HepG2 (cell line): ENCODE results near the gene MAPRE3. TPM values are rescaled to one million over a fixed set of nuclear protein-coding genes. Genes with fewer than 3 reads are reported as not detected.

Source experiments
- AKAP8 ChIP-seq: sonication (generic); formaldehyde crosslinking; IDR thresholded peaks from 2 replicates; pipeline ENCODE4 v1.5.1; 2020; ENCODE audit warnings: mild to moderate bottlenecking, missing genetic modification reagents
- ARID2 ChIP-seq: sonication (generic); formaldehyde crosslinking; IDR thresholded peaks from 2 replicates; pipeline ENCODE4 v1.8.1; 2022; ENCODE audit warnings: mild to moderate bottlenecking, missing genetic modification reagents, borderline replicate concordance
- ASH2L ChIP-seq: fragments of 300-600, 200-600 bp; sonication (generic); IDR thresholded peaks from 2 replicates; pipeline ENCODE4 v1.7.0; 2017; ENCODE audit warnings: low read depth, mild to moderate bottlenecking, moderate library complexity, mixed read lengths, low read length; ENCODE audit not compliant: insufficient read length
- FIP1L1 ChIP-seq: fragments of 200-400 bp; formaldehyde crosslinking; IDR thresholded peaks from 2 replicates; pipeline ENCODE4 v1.6.1; 2018; ENCODE audit warnings: low read depth, mild to moderate bottlenecking, low read length, moderate library complexity, borderline replicate concordance; ENCODE audit not compliant: insufficient read depth
- FOXK1 ChIP-seq: sonication (generic); formaldehyde crosslinking; IDR thresholded peaks from 2 replicates; pipeline ENCODE4 v1.4.0; 2020; ENCODE audit warnings: low read depth, missing genetic modification reagents, borderline replicate concordance
- HNRNPLL ChIP-seq: fragments of 200-400 bp; formaldehyde crosslinking; IDR thresholded peaks from 2 replicates; pipeline ENCODE4 v1.6.1; 2017; ENCODE audit warnings: mild to moderate bottlenecking, low read depth, low read length; ENCODE audit not compliant: poor library complexity, severe bottlenecking
- MED8 ChIP-seq: sonication (generic); formaldehyde crosslinking; IDR thresholded peaks from 2 replicates; pipeline ENCODE4 v1.8.1; 2023; ENCODE audit warnings: mild to moderate bottlenecking, missing genetic modification reagents; ENCODE audit not compliant: insufficient replicate concordance
- PLRG1 ChIP-seq: fragments of 450-650 bp; conservative IDR thresholded peaks from 2 replicates; pipeline ENCODE4 v1.6.1; 2016
- SOX13 ChIP-seq, 3 experiments: fragments of 450-650 bp in 1 of 3; sonication (generic) in 1 of 3; formaldehyde crosslinking in 1 of 3; IDR thresholded peaks in 2 of 3; conservative IDR thresholded peaks in 1 of 3; 2 replicates each; pipeline versions ENCODE4 v1.5.0 to v1.6.1; 2016 to 2020; ENCODE audit warnings: antibody characterized with exemption in 1 of 3, mild to moderate bottlenecking in 1 of 3, missing compliant biosample characterization in 1 of 3, missing genetic modification reagents in 1 of 3, moderate library complexity in 1 of 3
- SYNCRIP ChIP-seq: fragments of 200-400 bp; formaldehyde crosslinking; IDR thresholded peaks from 2 replicates; pipeline ENCODE4 v1.6.1; 2018; ENCODE audit warnings: mild to moderate bottlenecking, low read depth, low read length; ENCODE audit not compliant: insufficient read depth
- ZBTB21 ChIP-seq: sonication (generic); formaldehyde crosslinking; IDR thresholded peaks from 2 replicates; pipeline ENCODE4 v1.4.0; 2020; ENCODE audit warnings: missing genetic modification reagents
- ZMYM2 ChIP-seq: sonication (generic); formaldehyde crosslinking; IDR thresholded peaks from 2 replicates; pipeline ENCODE4 v1.8.0; 2022; ENCODE audit warnings: mild to moderate bottlenecking, missing genetic modification reagents
- ZNF263 ChIP-seq: sonication (generic); formaldehyde crosslinking; IDR thresholded peaks from 2 replicates; pipeline ENCODE4 v1.4.0; 2020; ENCODE audit warnings: missing genetic modification reagents
- ZNF772 ChIP-seq: sonication (generic); formaldehyde crosslinking; IDR thresholded peaks from 2 replicates; pipeline ENCODE4 v1.5.0; 2020; ENCODE audit warnings: mild to moderate bottlenecking, missing genetic modification reagents
- polyA plus RNA-seq, 8 experiments: library from polyadenylated mRNA; depleted of rRNA in 3 of 8; stranded (reverse) in 7 of 8; unstranded in 1 of 8; fragments of >200 nt; fragmentation: Illumina TruSeq in 4 of 8; extraction: Trizol in 4 of 8; gene quantifications; 2 replicates each; pipeline versions ENCODE4 v1.2.1 to v1.2.3, GENCODE V29; 2011 to 2016; ENCODE audit warnings: low read depth in 4 of 8, missing spikeins in 1 of 8, mixed read lengths in 1 of 8; ENCODE audit not compliant: insufficient read depth in 1 of 8
- total RNA-seq, 5 experiments: library from RNA; depleted of rRNA; stranded (reverse); fragments of >200 nt; fragmentation: Illumina TruSeq; extraction: Trizol; gene quantifications; 2 replicates each; pipeline ENCODE4 v1.2.3, GENCODE V29; 2016; ENCODE audit warnings: low read depth in 1 of 5
- TF ChIP-seq, protein P1 (sequence below): sonication (generic); formaldehyde crosslinking; IDR thresholded peaks from 2 replicates; pipeline ENCODE4 v1.4.0; 2020; ENCODE audit warnings: mild to moderate bottlenecking, missing genetic modification reagents
- TF ChIP-seq, protein P2 (sequence below): sonication (generic); formaldehyde crosslinking; IDR thresholded peaks from 2 replicates; pipeline ENCODE4 v1.5.1; 2020; ENCODE audit warnings: mild to moderate bottlenecking, missing genetic modification reagents, borderline replicate concordance
- TF ChIP-seq, protein P3 (sequence below): sonication (generic); formaldehyde crosslinking; IDR thresholded peaks from 2 replicates; pipeline ENCODE4 v1.4.0; 2020; ENCODE audit warnings: missing genetic modification reagents
- TF ChIP-seq, protein P4 (sequence below), 2 experiments: sonication (generic) in 1 of 2; formaldehyde crosslinking in 1 of 2; IDR thresholded peaks; 2 replicates each; pipeline versions ENCODE4 v1.4.0 to v1.6.1; 2016 to 2020; ENCODE audit warnings: borderline replicate concordance in 1 of 2, low read depth in 1 of 2, mild to moderate bottlenecking in 1 of 2, missing genetic modification reagents in 1 of 2

The MAPRE3 gene
- total and polyA plus RNA-seq, 2 of the 13 experiments (the other 11 are each of a cell fraction or from before 2014, with no cell fraction given): 0.31 to 0.91 TPM

DNA sequence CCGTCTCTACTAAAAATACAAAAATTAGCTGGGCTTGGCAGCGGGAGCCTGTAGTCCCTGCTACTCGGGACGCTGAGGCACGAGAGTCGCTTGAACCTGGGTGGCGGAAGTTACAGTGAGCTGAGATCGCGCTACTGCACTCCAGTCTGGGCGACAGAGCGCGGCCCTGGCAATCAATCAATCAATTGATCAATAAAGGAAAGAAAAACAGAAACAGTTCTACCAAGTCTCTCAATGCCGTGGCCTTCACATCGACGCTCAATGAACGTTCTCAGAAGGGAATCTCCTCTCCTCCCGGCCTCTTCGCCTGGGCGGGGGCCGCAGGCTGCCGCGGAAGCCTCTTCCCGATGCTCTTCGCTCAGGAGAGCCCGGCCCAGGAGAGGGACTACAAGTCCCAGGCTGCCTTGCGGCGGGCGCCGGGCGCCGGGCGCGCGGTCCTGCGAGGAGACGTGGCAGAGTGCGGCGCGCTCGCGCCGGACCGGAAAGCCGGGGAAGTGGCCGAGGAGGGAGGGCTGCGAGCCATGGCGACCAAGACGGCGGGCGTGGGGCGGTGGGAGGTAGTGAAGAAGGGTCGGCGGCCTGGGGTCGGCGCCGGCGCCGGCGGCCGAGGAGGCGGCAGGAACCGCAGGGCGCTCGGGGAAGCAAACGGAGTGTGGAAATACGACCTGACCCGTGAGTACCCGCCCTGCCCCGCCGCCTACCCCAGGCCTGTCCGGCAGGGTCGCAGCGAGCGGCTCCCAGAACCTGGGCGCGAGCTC is 62.2 kb downstream of the MAPRE3 start, which contains the start of gene TMEM214 (continued):
- TF ChIP-seq FOXK1 (CRISPR knock-in tag): no peak; the same call in 1 of the 2 replicates
- TF ChIP-seq, protein P1, sequence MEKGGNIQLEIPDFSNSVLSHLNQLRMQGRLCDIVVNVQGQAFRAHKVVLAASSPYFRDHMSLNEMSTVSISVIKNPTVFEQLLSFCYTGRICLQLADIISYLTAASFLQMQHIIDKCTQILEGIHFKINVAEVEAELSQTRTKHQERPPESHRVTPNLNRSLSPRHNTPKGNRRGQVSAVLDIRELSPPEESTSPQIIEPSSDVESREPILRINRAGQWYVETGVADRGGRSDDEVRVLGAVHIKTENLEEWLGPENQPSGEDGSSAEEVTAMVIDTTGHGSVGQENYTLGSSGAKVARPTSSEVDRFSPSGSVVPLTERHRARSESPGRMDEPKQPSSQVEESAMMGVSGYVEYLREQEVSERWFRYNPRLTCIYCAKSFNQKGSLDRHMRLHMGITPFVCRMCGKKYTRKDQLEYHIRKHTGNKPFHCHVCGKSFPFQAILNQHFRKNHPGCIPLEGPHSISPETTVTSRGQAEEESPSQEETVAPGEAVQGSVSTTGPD (CRISPR knock-in tag): no peak
- TF ChIP-seq SYNCRIP: no peak
- TF ChIP-seq, protein P2, sequence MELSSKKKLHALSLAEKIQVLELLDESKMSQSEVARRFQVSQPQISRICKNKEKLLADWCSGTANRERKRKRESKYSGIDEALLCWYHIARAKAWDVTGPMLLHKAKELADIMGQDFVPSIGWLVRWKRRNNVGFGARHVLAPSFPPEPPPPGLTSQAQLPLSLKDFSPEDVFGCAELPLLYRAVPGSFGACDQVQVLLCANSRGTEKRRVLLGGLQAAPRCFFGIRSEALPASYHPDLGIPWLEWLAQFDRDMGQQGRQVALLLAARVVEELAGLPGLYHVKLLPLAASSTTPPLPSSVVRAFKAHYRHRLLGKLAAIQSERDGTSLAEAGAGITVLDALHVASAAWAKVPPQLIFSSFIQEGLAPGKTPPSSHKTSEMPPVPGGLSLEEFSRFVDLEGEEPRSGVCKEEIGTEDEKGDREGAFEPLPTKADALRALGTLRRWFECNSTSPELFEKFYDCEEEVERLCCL (CRISPR knock-in tag): no peak
- TF ChIP-seq, protein P3, sequence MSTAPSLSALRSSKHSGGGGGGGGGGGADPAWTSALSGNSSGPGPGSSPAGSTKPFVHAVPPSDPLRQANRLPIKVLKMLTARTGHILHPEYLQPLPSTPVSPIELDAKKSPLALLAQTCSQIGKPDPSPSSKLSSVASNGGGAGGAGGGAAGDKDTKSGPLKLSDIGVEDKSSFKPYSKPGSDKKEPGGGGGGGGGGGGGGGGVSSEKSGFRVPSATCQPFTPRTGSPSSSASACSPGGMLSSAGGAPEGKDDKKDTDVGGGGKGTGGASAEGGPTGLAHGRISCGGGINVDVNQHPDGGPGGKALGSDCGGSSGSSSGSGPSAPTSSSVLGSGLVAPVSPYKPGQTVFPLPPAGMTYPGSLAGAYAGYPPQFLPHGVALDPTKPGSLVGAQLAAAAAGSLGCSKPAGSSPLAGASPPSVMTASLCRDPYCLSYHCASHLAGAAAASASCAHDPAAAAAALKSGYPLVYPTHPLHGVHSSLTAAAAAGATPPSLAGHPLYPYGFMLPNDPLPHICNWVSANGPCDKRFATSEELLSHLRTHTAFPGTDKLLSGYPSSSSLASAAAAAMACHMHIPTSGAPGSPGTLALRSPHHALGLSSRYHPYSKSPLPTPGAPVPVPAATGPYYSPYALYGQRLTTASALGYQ: peak; percentile 56; the same call in 1 of the 2 replicates
- 0 out of 2 replicates have a peak, but pooled peaks have one; percentile 16 for TF ChIP-seq ZNF263 (CRISPR knock-in tag)
- TF ChIP-seq ASH2L: peak; percentile 64
- TF ChIP-seq, protein P4, sequence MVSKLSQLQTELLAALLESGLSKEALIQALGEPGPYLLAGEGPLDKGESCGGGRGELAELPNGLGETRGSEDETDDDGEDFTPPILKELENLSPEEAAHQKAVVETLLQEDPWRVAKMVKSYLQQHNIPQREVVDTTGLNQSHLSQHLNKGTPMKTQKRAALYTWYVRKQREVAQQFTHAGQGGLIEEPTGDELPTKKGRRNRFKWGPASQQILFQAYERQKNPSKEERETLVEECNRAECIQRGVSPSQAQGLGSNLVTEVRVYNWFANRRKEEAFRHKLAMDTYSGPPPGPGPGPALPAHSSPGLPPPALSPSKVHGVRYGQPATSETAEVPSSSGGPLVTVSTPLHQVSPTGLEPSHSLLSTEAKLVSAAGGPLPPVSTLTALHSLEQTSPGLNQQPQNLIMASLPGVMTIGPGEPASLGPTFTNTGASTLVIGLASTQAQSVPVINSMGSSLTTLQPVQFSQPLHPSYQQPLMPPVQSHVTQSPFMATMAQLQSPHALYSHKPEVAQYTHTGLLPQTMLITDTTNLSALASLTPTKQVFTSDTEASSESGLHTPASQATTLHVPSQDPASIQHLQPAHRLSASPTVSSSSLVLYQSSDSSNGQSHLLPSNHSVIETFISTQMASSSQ (IDR thresholded peaks at IDR 0.05; ENCODE audit: low read depth): no peak
- TF ChIP-seq, protein P4 (CRISPR knock-in tag; IDR thresholded peaks at IDR 0.05; ENCODE audit: borderline replicate concordance): peak; percentile 44
- no peak for TF ChIP-seq FIP1L1
- no peak for TF ChIP-seq ZBTB21 (CRISPR knock-in tag)
- no peak for TF ChIP-seq PLRG1
- TF ChIP-seq MED8 (CRISPR knock-in tag): no peak
- peak; percentile 93 for TF ChIP-seq AKAP8 (CRISPR knock-in tag)
- TF ChIP-seq ZMYM2: peak; percentile 76
- TF ChIP-seq SOX13 (IDR thresholded peaks at IDR 0.05): no peak
- no peak for TF ChIP-seq SOX13 (CRISPR knock-in tag; conservative IDR thresholded peaks at IDR 0.05 in 1 of 2, IDR thresholded peaks at IDR 0.05 in 1 of 2)
- peak; percentile 79; the same call in 1 of the 2 replicates for TF ChIP-seq ZNF772 (CRISPR knock-in tag)
- TF ChIP-seq ARID2 (CRISPR knock-in tag): peak; percentile 85; the same call in 1 of the 2 replicates
- TF ChIP-seq HNRNPLL: peak; percentile 77
